Activated T-cell treated with anti-CD3 and anti-CD28 coated beads for 48 hours (primary cell): Measurements from ENCODE around the gene SLC23A2.

ENCODE experiments used
- DNase-seq: peaks from one replicate; pipeline ENCODE4 v3.0.0-alpha.2; 2020; ENCODE audit warnings: low read depth

The SLC23A2 gene

DNA sequence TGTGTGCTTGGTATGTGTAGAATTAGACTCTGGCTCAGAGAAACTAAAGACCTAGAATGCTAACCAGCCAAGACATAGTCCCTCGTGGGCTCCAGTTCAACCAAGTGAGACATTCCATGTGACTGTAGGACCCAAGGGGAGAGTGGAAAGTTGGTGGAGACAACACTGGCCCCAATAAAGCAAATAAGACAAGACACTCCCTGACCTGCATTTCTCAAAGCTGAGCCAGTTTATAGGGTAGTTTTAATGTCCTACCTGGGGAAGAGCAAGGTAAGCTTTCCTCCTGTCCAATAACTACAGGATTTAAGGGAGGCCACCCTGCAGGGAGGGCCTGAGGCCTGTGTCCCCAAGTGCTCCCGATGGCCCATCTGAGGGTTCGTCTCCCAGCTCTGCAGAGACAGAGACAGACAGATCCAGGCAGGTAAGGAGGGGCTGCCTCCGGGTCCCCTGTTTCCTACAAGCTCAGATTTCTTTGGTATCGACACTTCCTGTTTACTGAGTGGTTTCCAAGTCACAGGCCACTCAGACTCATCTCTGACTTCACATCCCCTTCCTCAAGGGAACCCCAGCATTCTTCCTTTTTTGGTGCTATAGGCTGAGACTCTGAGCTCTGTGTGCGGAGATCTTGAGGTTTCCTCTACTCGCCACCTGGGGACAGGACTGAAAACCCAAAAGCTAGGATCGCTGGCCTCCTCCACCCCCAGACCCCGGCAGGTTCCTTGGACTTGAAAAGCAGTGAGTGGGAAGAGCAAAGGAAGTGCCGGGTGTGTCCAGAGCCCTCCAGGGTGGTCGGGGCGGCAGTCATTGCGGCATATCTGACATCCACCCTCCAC is 187.2 kb downstream of the SLC23A2 start:
- DNase-seq: no peak

DNA sequence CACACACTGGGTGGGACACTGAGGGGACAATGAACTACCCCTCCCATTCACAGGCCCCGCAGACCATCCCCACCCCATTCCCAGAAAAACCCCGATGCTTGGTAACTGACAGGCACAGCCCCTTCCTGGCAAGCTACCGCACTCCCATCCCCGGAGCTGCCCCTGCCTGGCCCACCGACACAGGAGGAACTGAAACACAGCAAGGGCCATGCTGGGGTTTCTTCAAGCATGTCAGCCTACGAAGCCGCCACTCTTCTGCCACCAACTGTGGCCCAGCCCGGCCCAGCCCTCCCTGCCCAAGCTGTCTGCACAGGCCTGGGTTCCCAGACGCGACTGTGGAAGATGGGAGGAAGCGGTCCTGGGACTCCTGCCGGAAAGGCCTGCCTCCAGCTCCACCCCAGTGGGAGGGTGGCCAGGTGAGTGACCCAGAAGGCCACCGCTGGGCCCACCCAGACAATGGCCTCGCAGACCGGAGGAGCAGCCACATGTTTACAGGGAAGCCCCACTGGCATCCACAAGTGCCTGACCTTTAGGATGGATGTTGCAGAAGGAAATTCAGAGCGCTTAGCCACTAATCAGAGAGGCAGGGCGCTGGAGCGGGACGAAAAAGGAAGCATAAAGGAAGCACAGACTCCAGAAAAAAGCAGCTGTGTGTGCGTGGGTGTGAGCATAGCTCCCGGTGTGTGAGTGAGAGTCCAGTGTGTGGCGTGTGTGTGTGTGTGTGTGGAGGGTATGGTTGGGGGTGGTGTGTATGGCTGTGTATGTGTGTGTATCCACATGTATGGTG is 188.0 kb downstream of the SLC23A2 start:
- no peak for DNase-seq

DNA sequence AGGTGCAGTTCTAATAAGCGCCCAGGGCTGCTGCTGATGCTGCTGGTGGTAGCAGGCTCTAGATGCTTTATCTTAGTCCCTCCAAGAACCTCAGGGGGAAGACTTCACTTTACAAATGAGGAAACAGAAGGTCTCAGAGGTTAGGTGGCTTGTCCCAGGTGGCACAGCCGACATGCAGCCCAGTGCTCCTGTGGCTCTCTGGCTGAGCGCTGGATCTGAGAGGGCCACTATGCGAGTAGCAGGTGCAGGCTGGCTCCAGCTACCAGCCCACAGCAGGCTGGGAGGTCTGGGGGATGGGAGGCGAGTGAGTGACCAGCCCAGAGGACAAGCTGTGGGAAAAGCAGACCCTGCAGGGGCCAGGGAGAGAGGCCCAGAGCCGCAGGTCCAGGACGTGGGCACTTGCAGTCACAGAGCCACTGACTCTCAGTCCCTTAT is 188.7 kb downstream of the SLC23A2 start:
- no peak for DNase-seq

DNA sequence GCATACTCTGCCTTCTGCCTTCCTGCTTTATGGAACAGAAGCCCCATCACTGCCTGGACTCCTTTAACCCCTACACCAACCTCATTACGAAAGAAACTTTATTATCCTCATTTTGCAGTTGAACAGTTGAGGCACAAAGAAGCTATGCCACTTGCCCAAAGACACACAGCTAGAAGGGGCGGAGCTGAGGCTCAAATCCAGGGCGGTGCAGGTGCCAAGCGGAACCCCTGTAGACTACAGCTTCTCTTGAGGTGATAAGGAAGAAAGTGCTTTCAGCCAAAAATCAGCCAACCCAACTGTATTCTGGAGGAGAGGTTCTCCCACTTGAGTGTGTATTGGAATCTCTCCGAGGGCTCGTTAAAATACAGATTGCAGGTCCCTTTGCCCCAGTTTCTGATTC is 189.1 kb downstream of the SLC23A2 start:
- DNase-seq: no peak

DNA sequence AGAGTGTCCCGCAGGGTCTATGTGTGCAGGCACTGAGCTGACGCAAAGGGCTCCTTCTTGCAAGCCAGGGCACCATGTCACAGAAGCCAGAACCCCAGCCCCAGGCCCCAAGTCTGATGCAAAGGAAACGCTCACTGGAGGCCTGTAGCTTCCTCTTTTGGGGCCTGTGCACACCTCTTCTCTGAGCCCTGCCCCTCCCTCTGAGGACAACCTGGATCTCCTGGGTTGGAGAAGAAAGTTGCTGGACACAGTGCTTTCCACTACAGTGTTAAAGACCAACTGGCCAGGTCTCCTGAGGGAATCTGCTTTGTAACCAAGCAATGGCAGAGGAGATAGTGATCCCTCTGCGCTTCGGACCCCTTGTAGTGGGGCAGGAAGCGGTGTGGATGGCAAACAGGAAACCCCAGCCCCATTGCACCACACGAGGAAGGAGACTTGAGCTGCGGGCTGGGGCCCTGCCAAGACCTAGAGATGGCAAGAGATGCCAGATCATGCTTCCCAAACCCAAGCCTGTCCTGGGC is 189.6 kb downstream of the SLC23A2 start:
- peak; percentile 25 for DNase-seq

DNA sequence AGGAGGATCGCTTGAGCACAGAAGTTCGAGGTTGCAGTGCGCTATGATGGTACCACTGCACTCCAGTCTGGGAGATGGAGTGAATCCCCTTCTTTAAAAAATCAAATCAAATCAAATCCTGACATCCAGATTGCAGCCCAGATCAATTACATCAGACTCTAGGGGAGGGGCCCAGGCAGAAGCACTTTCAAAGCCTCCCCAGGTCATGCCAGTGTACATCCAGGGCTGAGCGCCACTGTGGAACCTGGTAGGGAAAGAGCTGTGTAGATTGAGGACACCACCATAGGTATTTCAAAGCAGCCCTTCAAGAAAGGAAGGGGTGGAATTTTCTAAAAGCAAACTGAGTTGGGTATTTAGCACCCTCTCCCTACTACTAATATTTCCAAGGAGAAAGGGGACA is 190.1 kb downstream of the SLC23A2 start:
- DNase-seq: no peak

DNA sequence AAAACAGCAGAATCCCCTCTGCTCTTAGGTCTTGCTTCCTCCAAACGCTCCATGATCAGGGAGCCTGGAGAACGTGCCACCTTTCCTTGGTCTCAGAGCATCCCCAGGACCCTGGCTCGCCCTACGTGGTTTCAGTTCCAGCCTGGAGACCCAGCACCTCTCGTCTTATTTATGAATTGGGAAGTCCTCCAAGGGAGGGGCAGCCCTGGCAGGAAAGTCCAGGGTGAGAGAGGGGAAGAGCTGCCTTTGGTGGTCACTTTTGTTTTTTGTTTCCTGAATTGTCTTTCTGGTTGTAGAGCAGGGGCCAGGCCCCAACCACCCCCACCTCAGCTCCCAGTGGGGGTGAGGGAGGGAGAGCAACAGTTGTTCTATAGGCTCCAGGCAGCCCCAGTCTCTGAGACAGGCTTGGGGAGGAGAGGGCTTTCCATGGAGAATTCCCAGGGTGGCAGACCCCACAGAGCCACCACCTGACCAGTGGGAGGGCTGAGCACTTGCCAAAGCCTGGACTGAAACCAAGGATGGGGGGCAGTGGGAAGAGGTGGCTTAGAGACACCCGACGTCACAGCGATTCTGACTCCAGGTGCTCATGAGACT is 190.8 kb downstream of the SLC23A2 start:
- no peak for DNase-seq

DNA sequence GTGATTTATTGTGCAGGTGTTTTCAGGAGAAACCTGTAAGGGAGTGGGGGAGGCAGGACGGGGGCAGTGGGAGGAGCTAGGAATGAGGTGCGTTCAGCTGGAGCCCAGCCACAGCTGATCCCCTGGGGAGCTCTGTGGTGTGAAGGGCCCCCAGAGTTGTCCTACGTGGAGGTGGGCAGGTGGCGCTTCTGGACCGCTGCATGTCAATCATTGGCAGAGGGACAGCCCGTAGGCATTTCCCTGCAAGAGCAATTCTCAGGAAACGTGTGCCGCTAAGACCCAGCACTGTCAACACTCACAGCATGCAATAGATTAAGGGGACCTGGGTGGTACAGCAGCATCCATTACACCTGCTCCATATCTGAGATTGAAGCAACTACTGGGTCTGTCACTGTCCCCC is 191.6 kb downstream of the SLC23A2 start:
- no peak for DNase-seq

DNA sequence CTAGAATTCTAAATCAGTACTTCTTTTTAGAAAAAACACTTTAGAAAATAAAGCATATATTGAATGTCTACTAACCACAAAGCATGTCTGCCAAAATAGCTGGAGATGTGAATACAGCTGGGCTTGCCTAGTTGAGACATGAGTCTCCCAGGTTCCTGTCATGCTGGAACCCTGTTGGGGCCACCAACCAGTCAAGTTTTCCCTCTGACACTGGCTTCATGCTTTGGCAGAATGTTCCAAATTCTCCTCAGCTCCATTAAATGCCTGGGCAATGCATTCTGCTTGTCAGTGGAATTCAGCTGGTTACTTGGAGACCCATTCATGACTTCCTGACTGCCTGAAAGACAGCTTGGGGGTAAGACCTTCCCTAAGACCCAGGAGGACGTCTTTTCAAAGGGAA is 192.4 kb downstream of the SLC23A2 start:
- DNase-seq: no peak

DNA sequence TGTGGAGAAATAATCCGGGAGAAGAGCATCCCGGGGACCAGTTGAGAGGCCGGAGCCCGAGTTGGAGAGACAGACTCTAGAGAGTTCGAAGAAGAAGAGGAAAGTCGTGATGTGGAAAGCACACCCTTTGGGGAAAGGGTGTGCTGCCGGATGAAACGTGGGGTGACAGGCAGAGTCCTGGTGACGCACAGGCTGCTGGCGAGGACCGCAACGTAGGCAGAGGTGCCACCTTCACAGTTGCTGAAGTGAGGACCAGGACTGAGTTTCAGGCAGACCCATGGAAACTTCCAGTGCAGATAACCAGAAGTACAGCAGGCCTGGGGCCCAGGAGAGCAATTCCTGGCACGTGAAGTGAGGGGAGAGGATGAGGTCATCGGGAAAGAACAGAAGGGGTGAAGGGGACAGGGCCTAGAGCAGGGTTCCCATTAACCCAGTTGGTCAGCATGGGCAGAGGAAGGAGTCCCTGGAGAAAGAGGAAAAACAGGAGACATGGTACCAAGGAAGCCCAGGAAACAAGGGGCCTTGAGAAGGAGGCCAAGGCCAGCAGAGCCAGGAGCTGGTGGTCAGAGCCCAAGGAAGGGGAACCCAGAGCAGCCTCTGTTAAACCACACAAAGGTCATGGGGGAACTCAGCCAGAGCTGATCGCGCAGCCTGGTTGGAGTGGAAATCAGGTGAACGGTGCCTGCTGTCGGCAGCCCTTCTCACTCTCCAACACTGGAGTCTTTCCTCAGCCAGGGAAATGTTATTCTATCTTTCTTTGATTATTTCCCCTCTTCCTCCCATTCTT is 195.5 kb downstream of the SLC23A2 start:
- DNase-seq: no peak

DNA sequence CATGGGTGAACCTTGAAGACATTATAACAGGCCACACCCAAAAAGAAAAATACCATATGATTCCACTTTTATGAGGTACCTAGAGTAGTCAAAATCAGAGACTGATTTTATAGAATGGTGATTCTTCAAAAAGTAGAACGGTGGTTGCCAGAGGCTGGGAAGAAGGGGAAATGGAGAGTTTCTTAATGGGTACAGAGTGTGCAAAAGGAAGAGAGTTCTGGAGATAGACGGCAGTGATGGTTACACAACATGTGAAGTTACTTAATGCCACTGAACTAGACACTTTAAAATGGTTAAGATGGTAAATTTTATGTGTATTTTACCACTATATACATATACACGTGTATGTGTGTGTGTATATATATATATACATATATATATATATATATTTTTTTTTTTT is 198.8 kb downstream of the SLC23A2 start:
- DNase-seq: no peak
